Activated CD4-positive, alpha-beta T cell treated with anti-CD3 and anti-CD28 coated beads, Interleukin-2, Interleukin-4, amounts not matched to agents 100 ng/mL and 50 ng/mL, durations not matched to agents 16 hours and 8 hours (primary cell): ENCODE results near the gene AMPH.

Experiments
- DNase-seq: peaks from one replicate; pipeline ENCODE4 v3.0.0-alpha.2; 2020; ENCODE audit warnings: low spot score

Gene AMPH

DNA sequence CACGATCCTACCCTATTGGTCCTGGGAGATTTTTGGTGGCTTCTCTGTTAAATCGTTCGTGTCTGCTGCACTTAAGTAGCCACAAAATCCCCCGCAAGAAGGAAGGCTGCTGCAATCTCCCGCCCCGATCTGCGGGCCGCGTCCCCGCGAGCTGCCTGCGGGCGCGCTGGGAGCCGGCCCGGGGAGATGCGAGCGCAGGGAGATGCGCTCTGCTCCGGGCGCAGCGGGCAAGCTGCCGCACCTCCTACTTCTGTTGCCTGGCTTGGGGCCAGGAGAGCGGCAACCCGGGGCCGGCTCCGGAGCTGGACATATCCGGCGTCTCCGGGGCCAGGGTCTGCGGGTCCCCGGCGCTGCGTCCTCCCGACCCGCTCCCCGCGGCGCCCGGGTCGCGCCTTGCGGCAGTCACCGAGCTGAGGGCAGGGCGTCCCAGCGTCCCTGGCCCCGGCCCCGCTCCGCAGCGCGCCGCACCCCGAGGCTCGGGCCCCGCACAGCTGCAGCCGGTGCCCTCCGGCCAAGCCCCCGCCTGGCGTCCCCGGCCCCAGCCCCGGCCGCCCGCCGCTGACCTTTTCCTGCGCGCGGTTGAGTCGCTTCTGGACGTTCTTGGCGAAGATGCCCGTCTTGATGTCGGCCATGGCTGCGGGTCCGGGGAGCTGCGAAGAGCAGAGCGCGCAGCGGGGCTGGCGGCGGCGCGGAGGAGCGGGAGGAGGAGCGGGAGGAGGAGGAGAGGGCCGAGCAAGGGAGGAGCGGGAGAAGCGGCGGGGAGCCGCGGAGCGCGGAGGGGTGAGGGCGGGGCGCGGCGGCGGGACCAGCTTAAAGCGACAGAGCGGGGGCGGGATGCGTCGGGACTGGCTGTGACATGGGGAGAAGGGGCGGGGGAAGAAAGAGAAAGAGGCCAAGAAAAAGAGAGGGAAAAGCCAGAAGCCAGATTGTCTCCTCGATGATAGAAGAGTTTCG lies at the start of gene AMPH:
AMPH (minus strand) TSS at position 654 of the 954 bp plus-strand sequence; CDS start at position 632, 22 bp downstream.
- DNase-seq = peak; percentile 1

GRCh38 chr7:38679419-38679818 lies 48.2 kb upstream of the AMPH start:
- no peak for DNase-seq

DNA sequence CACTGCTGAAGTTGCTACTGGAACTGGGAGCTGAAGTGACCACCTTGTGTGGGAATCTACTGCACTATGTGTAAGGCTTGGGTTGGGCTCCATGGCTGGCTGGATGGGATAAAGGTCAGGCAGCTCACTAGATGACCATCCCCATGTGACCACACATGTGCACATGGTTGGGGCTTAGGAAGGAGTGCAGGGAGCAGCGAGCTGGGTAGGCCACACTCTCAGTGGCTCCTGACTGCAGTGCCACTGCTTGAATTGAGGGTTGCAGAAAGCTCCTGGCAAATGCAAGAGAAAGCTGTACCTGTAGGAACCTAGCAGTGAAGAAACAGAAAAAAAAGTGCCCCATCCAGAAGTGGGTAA lies 47.5 kb upstream of the AMPH start:
- no peak for DNase-seq

- DNase-seq = no peak
These were observed 47.0 kb upstream of the AMPH start for GRCh38 chr7:38677981-38678697.

DNA sequence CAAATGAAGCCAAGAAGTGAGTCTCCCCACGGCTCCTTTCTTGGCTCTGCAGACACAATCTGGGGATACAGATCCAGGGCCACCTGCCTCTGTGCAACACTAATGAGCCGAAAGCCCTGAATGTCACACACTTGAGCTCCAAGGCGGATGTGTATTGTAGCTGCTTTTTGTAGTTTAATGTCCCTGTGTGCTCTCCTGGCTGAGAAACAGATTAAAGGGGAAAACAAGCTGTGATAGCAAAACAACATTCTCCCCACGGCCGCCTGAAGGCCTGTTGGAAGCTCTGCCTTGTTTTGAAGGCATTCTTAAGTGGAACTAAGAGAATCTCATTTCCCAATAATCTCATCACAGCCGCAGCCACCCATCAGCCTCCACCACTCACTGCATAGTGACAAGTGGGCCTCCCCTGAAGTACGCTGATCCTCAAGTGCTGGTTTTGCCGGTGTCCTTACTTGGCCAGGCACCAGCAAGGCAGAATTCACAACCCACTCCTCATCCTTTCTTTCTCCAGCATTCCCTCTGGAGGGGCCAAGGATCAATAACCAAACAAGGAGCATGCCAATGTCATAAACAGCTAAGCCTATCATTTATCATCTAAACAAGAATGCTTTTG lies 44.4 kb upstream of the AMPH start:
- DNase-seq = no peak

GRCh38 chr7:38674513-38674912 lies 43.3 kb upstream of the AMPH start:
- no peak for DNase-seq

DNA sequence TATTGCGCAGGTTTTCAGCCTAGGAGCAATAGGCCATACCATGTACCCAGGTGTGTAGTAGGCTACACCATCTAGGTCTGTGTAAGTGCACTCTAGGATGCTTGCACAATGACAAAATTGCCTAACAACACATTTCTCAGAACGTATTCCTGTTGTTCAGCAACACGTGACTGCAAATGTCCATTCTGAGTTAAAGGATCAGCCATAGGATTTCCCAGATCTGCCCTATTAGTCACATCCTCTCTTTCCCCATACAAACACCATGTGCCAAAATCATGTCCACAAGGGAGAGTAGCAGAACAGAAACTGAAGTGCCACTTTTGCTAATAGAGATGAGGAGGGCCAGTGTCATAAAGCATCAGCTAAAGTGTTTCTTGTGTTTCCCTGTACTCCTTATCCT lies 42.6 kb upstream of the AMPH start:
- DNase-seq = no peak

GRCh38 chr7:38671911-38672905 lies 41.0 kb upstream of the AMPH start:
- DNase-seq = no peak

- no peak for DNase-seq
These were observed 38.9 kb upstream of the AMPH start for GRCh38 chr7:38669965-38670520.

DNA sequence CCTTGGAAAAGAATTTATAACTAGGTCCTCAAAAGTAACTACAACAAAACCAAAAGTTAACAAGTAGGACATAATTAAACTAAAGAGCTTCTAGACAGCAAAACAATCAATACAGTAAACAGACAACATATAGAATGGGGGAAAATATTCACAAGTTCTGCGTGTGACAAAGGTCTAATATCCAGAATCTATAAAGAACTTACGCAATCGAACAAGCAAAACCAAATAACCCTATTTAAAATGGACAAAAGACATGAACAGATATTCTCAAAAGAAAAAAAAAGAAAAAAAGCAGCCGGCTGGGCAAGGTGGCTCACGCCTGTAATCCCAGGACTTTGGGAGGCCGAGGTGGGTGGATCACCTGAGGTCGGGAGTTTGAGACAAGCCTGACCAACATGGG lies 33.8 kb upstream of the AMPH start:
- no peak for DNase-seq

GRCh38 chr7:38660427-38661099 lies 29.4 kb upstream of the AMPH start:
- DNase-seq = peak; percentile 50

GRCh38 chr7:38659931-38660330 lies 28.8 kb upstream of the AMPH start:
- no peak for DNase-seq

DNA sequence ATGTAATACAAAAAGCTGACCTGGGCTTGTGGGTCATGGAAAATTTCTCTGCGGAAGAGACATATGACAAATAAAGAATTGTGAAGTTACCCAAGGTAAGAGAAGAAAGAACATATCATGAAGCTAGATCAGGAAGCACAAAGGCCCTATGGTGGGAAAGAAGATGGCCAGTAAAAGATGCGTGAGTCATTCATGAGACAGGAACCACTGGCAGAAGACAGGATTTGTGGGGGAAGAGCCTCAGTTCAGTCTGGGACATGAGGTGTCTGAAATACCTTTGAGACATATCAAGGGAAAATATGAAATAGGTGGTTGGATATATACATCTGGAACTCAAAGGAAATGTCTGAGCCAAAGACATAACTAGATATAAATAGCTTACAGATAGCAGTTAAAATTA lies 27.7 kb upstream of the AMPH start:
- DNase-seq = no peak

DNA sequence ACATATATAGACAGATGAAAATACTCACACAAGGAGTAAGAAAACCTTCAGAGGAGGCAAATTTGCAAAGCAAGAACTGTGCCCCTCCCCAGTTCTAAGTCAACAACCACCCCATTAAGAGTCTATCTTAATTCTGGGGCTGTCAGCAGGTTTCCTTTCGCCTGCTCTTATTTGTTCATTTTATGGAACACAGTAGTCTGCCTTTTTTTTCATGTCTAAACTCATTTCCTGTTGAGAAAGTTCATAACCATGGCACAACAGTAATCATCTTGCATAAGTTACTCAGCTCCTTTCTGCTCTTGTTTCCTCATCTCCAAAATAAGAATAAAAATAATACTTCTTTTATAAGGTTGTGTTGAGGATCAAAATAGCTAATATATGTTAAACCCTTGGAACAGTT lies 25.8 kb upstream of the AMPH start:
- DNase-seq = no peak

- DNase-seq = no peak
These were observed 24.9 kb upstream of the AMPH start for GRCh38 chr7:38655833-38656774.

GRCh38 chr7:38637957-38638356 lies 6.8 kb upstream of the AMPH start:
- DNase-seq = no peak

DNA sequence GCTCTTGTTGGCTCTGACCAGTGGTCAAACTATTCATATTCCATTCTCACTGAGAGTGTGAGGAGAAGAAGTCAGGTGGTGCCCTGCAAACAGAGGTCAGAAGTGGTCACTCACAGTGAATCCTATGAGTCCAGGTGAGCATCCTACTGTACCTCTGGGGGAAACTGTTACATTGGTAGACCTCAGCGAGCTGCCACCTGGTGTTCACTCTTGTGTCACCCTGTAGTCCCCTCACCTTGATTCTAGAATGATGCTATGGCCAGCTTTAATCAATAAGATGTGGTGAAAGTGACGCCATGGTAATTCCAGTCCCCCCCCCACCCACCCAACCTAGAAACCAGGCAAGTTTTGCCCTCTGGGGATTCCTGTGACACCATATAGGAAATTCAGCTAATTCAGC lies 1.2 kb upstream of the AMPH start:
- no peak for DNase-seq

GRCh38 chr7:38629651-38630510 lies 1.3 kb downstream of the AMPH start:
- DNase-seq = no peak
